GM10248 (cell line): ENCODE measurements around the gene PCLAF.

Source experiments
- CTCF ChIA-PET: fragments of 300-600 bp; sonication (Branson Sonifier 250); formaldehyde crosslinking; extraction: SDS; loops from one replicate; lab custom pipeline; 2021; ENCODE audit warnings: antibody characterized with exemption; lab: Yijun Ruan, JAX
- POLR2A ChIA-PET: fragments of 350-650 bp; sonication (Branson Sonifier 250); formaldehyde crosslinking; extraction: SDS; loops from one replicate; lab custom pipeline; 2020; ENCODE audit warnings: antibody characterized with exemption; lab: Yijun Ruan, JAX
- DNase-seq: peaks from one replicate; pipeline ENCODE4 v3.0.0; 2012; ENCODE audit errors: extremely low spot score
- CTCF ChIP-seq: IDR thresholded peaks from 2 replicates; pipeline ENCODE4 v1.5.1; 2012; ENCODE audit warnings: mild to moderate bottlenecking, low read depth; ENCODE audit errors: extremely low read depth, missing control alignments, control extremely low read depth

Gene PCLAF

GRCh38 chr15:64324165-64324877 is 56.9 kb downstream of the PCLAF start:
- ChIA-PET POLR2A (no interaction called here), CTCF (interaction anchor here (1.1 to 1.9 kb wide), 5 partner anchors 9 to 27 kb away, joined by 3 to 10 read pairs (median 4); no protein-coding TSS in a partner anchor)
- no peak for TF ChIP-seq CTCF
- no peak for DNase-seq

GRCh38 chr15:64315216-64315615 is 66.0 kb downstream of the PCLAF start:
- CTCF ChIA-PET = interaction anchor here (1.5 to 2.0 kb wide), 2 partner anchors 10 to 14 kb away, joined by 4 to 10 read pairs; no protein-coding TSS in a partner anchor
- TF ChIP-seq CTCF = no peak
- DNase-seq = no peak
- POLR2A ChIA-PET = no interaction called here

GRCh38 chr15:64314456-64314855 is 66.8 kb downstream of the PCLAF start:
- CTCF ChIA-PET = no interaction called here
- POLR2A ChIA-PET = no interaction called here
- DNase-seq = no peak
- no peak for TF ChIP-seq CTCF
